BLaER1 (cell line): ENCODE data around the gene PRAC2.
"Not testable (repeated sequence)": the region's sequence is repeated elsewhere in the genome, so short reads cannot be mapped to it uniquely, and the experiment has no call there.

Source experiments
- H3K27ac ChIP-seq: shearing (Covaris generic); formaldehyde crosslinking; 2 replicates; pipeline ENCODE4 v1.8.1; 2022
- H3K27me3 ChIP-seq: shearing (Covaris generic); formaldehyde crosslinking; 2 replicates; pipeline ENCODE4 v1.8.1; 2022
- H3K36me3 ChIP-seq: shearing (Covaris generic); formaldehyde crosslinking; 2 replicates; pipeline ENCODE4 v1.8.1; 2022
- H3K4me1 ChIP-seq: shearing (Covaris generic); formaldehyde crosslinking; 2 replicates; pipeline ENCODE4 v1.8.1; 2022
- H3K4me2 ChIP-seq: shearing (Covaris generic); formaldehyde crosslinking; 2 replicates; pipeline ENCODE4 v1.8.1; 2022
- H3K4me3 ChIP-seq: shearing (Covaris generic); formaldehyde crosslinking; 2 replicates; pipeline ENCODE4 v1.8.1; 2022
- H3K9ac ChIP-seq: shearing (Covaris generic); formaldehyde crosslinking; 2 replicates; pipeline ENCODE4 v1.8.1; 2022
- H3K9me3 ChIP-seq: shearing (Covaris generic); formaldehyde crosslinking; 2 replicates; pipeline ENCODE4 v1.8.1; 2022
- H4K20me1 ChIP-seq: shearing (Covaris generic); formaldehyde crosslinking; 2 replicates; pipeline ENCODE4 v1.8.1; 2022
- Cebpa-rat ChIP-seq: shearing (Covaris generic); IDR thresholded peaks from 2 replicates; pipeline ENCODE4 v1.8.1; 2022

The PRAC2 gene

DNA sequence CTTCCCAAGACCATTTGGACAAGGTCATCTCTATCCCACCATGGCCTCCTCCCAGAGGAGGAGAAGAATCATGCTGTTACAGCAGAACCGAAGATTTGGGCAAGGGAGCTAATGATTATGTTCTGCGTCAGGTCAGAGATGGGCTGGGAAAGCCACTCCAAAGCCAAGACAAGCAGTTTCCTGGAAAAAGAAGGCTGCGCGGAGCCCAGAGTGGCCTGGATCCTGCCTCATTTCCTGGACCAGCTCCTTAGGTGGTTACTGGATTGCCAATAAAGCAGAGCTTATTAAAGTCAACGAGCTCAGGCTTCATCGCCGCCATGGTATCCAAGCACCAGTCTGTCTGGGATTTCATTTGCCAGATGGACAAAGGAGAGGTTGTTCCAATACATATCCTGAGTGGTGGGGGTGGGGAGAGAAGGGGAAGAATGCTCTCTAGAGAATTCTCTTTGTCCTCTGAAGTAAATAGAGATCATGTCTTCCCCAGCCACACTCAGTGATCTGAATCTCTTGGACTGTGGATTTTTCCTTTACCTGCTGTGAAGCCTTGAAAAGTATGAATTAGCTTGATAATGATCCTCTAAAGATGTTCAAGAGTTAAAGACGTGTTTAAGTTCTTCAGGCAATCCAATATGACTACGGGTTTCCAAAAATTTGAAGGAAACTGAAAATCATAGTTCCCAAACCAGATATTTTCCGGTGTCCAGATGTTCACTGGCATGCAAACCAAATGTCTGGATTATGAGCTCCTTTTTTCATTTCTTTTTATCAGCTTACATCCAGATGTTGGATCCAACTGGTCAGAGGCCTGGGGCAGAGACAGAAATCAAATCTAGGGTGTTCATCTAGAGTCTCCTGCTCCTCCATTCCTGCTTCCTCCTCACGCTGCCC lies 18.4 kb upstream of the PRAC2 start:
- Histone ChIP-seq H3K4me2 (no peak overlapping the region), H3K27ac (no peak overlapping the region), H3K4me3 (no peak overlapping the region), H3K9ac (no peak overlapping the region), H3K27me3 (peaks cover 42% of the 10 kb centered on the region), H4K20me1 (0 out of 2 replicates have a peak, but pooled peaks cover 6% of the 10 kb centered on the region), H3K4me1 (no peaks in the 10 kb centered on the region), H3K9me3 (no peaks in the 10 kb centered on the region), H3K36me3 (no peaks in the 10 kb centered on the region)
- no peak for TF ChIP-seq Cebpa-rat

DNA sequence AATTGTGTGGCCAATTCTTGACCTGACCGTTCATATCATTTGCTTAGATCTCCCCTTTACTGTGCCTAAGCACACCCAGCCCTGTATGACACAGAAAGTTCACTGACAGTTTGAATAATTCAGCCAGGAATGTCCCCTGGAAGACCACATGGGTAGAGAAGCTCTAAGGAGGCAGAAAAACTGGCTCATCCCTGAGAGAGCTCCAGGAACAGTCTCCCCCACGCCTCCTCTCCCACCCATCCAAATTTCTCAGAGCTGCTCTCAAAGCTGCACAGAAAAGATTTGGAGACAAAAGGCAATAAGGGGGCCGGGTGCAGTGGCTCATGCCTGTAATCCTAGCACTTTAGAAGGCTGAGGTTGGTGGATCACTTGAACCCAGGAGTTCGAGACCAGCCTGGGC lies 11.9 kb upstream of the PRAC2 start:
- no peak for TF ChIP-seq Cebpa-rat
- no peaks in the 10 kb centered on the region for H3K36me3 ChIP-seq
- H3K4me3 ChIP-seq, result no peak overlapping the region
- no peak overlapping the region for H3K27ac ChIP-seq
- peaks cover 64% of the 10 kb centered on the region for H3K27me3 ChIP-seq
- H3K9ac ChIP-seq, result no peak overlapping the region
- no peak overlapping the region for H3K4me2 ChIP-seq
- peaks cover 34% of the 10 kb centered on the region; the same call in 1 of the 2 replicates for H4K20me1 ChIP-seq
- no peaks in the 10 kb centered on the region for H3K4me1 ChIP-seq
- H3K9me3 ChIP-seq, result no peaks in the 10 kb centered on the region

- Histone ChIP-seq H3K4me2 (no peak overlapping the region), H3K27ac (no peak overlapping the region), H3K9me3 (peaks cover 18% of the 10 kb centered on the region), H3K4me1 (no peaks in the 10 kb centered on the region), H3K9ac (no peak overlapping the region), H3K36me3 (no peaks in the 10 kb centered on the region), H3K4me3 (no peak overlapping the region), H4K20me1 (peaks cover 73% of the 10 kb centered on the region), H3K27me3 (peaks cover 100% of the 10 kb centered on the region)
- no peak for TF ChIP-seq Cebpa-rat
Observed at GRCh38 chr17:48715496-48716399, 7.2 kb upstream of the PRAC2 start.

GRCh38 chr17:48716549-48716948 lies 6.4 kb upstream of the PRAC2 start:
- Histone ChIP-seq H3K9me3 (peaks cover 18% of the 10 kb centered on the region), H4K20me1 (peaks cover 81% of the 10 kb centered on the region), H3K27me3 (peaks cover 100% of the 10 kb centered on the region)
- H3K9ac ChIP-seq, H3K36me3 ChIP-seq, H3K4me1 ChIP-seq, H3K4me3 ChIP-seq, H3K27ac ChIP-seq, H3K4me2 ChIP-seq: not testable (repeated sequence)

DNA sequence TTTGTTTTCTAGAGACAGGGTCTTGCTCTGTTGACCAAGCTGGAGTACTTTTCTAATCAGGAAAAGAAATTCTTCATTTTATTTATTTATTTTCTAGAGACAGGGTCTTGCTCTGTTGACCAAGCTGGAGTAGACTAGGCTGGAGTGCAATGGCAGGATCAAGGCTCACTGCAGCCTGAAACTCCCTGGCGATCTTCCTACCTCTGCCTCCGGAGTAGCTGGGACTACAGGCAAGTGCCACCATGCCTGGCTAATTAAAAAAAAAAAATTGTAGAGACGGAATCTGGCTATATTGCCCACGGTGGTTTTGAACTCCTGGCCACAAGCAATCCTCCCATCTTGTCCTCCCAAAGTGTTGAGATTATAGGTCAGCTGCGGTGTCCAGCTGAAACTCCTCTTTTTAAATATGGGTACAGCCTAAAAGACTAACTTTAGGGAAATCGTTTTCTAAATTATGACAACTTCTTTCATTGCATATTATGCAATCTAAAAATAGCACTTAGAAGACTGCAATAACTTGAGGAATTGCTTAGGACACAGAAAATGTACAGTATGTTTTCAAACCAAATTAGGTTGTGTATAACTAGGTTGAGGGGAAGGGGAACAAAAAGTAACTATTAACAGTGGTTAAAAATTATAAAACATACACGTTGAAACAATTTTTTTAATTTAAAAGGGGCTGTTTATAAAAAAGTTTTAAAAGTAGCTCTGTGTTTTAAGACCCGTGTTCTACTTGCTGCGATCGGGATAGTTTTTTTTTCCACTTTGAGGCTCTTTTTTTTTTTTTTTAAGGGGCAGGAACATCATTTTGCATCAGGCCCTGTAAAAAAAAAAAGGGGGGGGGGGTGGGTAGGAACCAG lies 5.4 kb upstream of the PRAC2 start:
- no peak for TF ChIP-seq Cebpa-rat
- peaks cover 100% of the 10 kb centered on the region for H3K27me3 ChIP-seq
- H3K27ac ChIP-seq, result no peak overlapping the region
- H4K20me1 ChIP-seq, result peaks cover 91% of the 10 kb centered on the region
- no peaks in the 10 kb centered on the region for H3K36me3 ChIP-seq
- no peaks in the 10 kb centered on the region for H3K4me1 ChIP-seq
- no peak overlapping the region for H3K4me2 ChIP-seq
- no peak overlapping the region for H3K4me3 ChIP-seq
- peaks cover 18% of the 10 kb centered on the region for H3K9me3 ChIP-seq
- no peak overlapping the region for H3K9ac ChIP-seq

- Histone ChIP-seq H3K4me2 (no peak overlapping the region), H3K4me1 (no peaks in the 10 kb centered on the region), H3K4me3 (no peak overlapping the region), H3K9ac (no peak overlapping the region), H3K9me3 (peaks cover 18% of the 10 kb centered on the region), H3K36me3 (no peaks in the 10 kb centered on the region), H4K20me1 (peaks cover 96% of the 10 kb centered on the region), H3K27ac (no peak overlapping the region), H3K27me3 (peaks cover 100% of the 10 kb centered on the region)
- TF ChIP-seq Cebpa-rat, result no peak
Observed at GRCh38 chr17:48718227-48718760, 4.7 kb upstream of the PRAC2 start.

- H3K36me3 ChIP-seq, result no peaks in the 10 kb centered on the region
- H3K27ac ChIP-seq, result no peak overlapping the region
- H3K9me3 ChIP-seq, result peaks cover 18% of the 10 kb centered on the region
- no peak overlapping the region for H3K4me2 ChIP-seq
- H3K27me3 ChIP-seq, result peaks cover 100% of the 10 kb centered on the region
- H4K20me1 ChIP-seq, result peaks cover 96% of the 10 kb centered on the region
- TF ChIP-seq Cebpa-rat, result no peak
- H3K9ac ChIP-seq, result no peak overlapping the region
- no peak overlapping the region for H3K4me3 ChIP-seq
- H3K4me1 ChIP-seq, result no peaks in the 10 kb centered on the region
Observed at GRCh38 chr17:48718761-48719641, 4.0 kb upstream of the PRAC2 start.

- no peak for TF ChIP-seq Cebpa-rat
- H3K9me3 ChIP-seq, result peaks cover 18% of the 10 kb centered on the region
- H3K36me3 ChIP-seq, result no peaks in the 10 kb centered on the region
- no peaks in the 10 kb centered on the region for H3K4me1 ChIP-seq
- peaks cover 100% of the 10 kb centered on the region for H3K27me3 ChIP-seq
- no peak overlapping the region for H3K4me3 ChIP-seq
- no peak overlapping the region for H3K4me2 ChIP-seq
- no peak overlapping the region for H3K9ac ChIP-seq
- no peak overlapping the region for H3K27ac ChIP-seq
- peaks cover 97% of the 10 kb centered on the region for H4K20me1 ChIP-seq
Observed at GRCh38 chr17:48719642-48720265, 3.2 kb upstream of the PRAC2 start.
